Keratinocyte (primary cell): ENCODE measurements around the gene CAMKMT. TPM values are rescaled to one million over a fixed set of nuclear protein-coding genes. Genes with fewer than 3 reads are reported as not detected.
A peak's percentile ranks its signal among the peaks of the same experiment; 100 is the strongest.

Source experiments
- DNase-seq: peaks from one replicate; pipeline ENCODE4 v3.0.0-alpha.2; 2011; ENCODE audit warnings: low read depth, missing footprints, low spot score
- FAIRE-seq: peaks from 2 replicates; lab custom pipeline; 2011; peaks lifted over from hg19 to GRCh38; lab: Jason Lieb, UNC
- H2AFZ ChIP-seq: 2 replicates; pipeline ENCODE4 v1.6.0; 2012; ENCODE audit warnings: low read length, control low read depth, inconsistent platforms; ENCODE audit not compliant: control insufficient read depth
- H3K27ac ChIP-seq: 2 replicates; pipeline ENCODE4 v1.5.1; 2011; ENCODE audit warnings: low read length; ENCODE audit not compliant: control insufficient read depth, insufficient read depth
- H3K27me3 ChIP-seq: 3 replicates; pipeline ENCODE4 v1.6.0; 2011; ENCODE audit warnings: low read length; ENCODE audit not compliant: control insufficient read depth, insufficient read depth; ENCODE audit errors: extremely low read depth
- H3K36me3 ChIP-seq, 2 experiments: 2 replicates in 1 of 2; 3 replicates in 1 of 2; pipeline ENCODE4 v1.5.1; 2011; ENCODE audit warnings: low read length in 2 of 2, mild to moderate bottlenecking in 1 of 2; ENCODE audit not compliant: control insufficient read depth in 2 of 2, insufficient read depth in 2 of 2; ENCODE audit errors: extremely low read depth in 1 of 2
- H3K4me1 ChIP-seq: 3 replicates; pipeline ENCODE4 v1.5.1; 2011; ENCODE audit warnings: low read length; ENCODE audit not compliant: control insufficient read depth, insufficient read depth; ENCODE audit errors: extremely low read depth
- H3K4me2 ChIP-seq: 3 replicates; pipeline ENCODE4 v1.6.0; 2011; ENCODE audit warnings: low read depth, low read length; ENCODE audit not compliant: control insufficient read depth, insufficient read depth; ENCODE audit errors: extremely low read depth
- H3K4me3 ChIP-seq, 3 experiments: fragments of 200-600 bp in 1 of 3; sonication (generic) in 1 of 3; 2 replicates in 2 of 3; 3 replicates in 1 of 3; pipeline ENCODE4 v1.5.1; 2011 to 2016; ENCODE audit warnings: low read length in 3 of 3, mild to moderate bottlenecking in 3 of 3, control low read depth in 2 of 3, inconsistent platforms in 1 of 3, low read depth in 1 of 3, mixed read lengths in 1 of 3, mixed run types in 1 of 3, moderate library complexity in 1 of 3; ENCODE audit not compliant: control insufficient read depth in 2 of 3, insufficient read depth in 2 of 3; ENCODE audit errors: extremely low read depth in 1 of 3
- H3K79me2 ChIP-seq: 2 replicates; pipeline ENCODE4 v1.6.0; 2012; ENCODE audit warnings: low read length; ENCODE audit not compliant: control insufficient read depth, insufficient read depth
- H3K9ac ChIP-seq: 3 replicates; pipeline ENCODE4 v1.6.0; 2011; ENCODE audit warnings: low read length; ENCODE audit not compliant: control insufficient read depth, insufficient read depth; ENCODE audit errors: extremely low read depth
- H3K9me1 ChIP-seq: 3 replicates; pipeline ENCODE4 v1.6.0; 2011; ENCODE audit warnings: low read length; ENCODE audit not compliant: control insufficient read depth, insufficient read depth; ENCODE audit errors: extremely low read depth
- H3K9me3 ChIP-seq: 2 replicates; pipeline ENCODE4 v1.5.1; 2012; ENCODE audit warnings: low read depth, low read length; ENCODE audit not compliant: control insufficient read depth
- H4K20me1 ChIP-seq: 3 replicates; pipeline ENCODE4 v1.6.0; 2011; ENCODE audit warnings: low read length; ENCODE audit not compliant: control insufficient read depth, insufficient read depth; ENCODE audit errors: extremely low read depth
- EZH2 ChIP-seq: IDR thresholded peaks from one replicate; pipeline ENCODE4 v1.6.1; 2012; ENCODE audit warnings: inconsistent platforms, mild to moderate bottlenecking, low read length, moderate library complexity
- dilution Hi-C: fragments of 300-500 bp; cut with MboI; formaldehyde crosslinking; loops from one replicate; pipeline ENCODE4 v1.7.0; 2020; ENCODE audit warnings: low sequenced_read_pairs; ENCODE audit not compliant: extremely low pct_ligation_motif_present
- polyA plus RNA-seq, 5 experiments: library from polyadenylated mRNA; depleted of rRNA in 3 of 5; stranded (reverse) in 3 of 5; stranded (forward) in 1 of 5; unstranded in 1 of 5; fragments of >200 nt; gene quantifications; 1 replicate in 1 of 5; 2 replicates in 3 of 5; 3 replicates in 1 of 5; pipeline versions ENCODE4 v1.2.1 to v1.2.3, GENCODE V29; 2011 to 2012; ENCODE audit warnings: missing spikeins in 2 of 5, low read depth in 1 of 5, low replicate concordance in 1 of 5
- TF ChIP-seq, protein P1 (sequence below), 3 experiments: IDR thresholded peaks in 1 of 3; conservative IDR thresholded peaks in 1 of 3; optimal IDR thresholded peaks in 1 of 3; 2 replicates in 2 of 3; 3 replicates in 1 of 3; pipeline versions ENCODE3 to v1.5.1; 2011; ENCODE audit warnings: low read length in 3 of 3, mild to moderate bottlenecking in 3 of 3, moderate library complexity in 2 of 3, control low read depth in 1 of 3, inconsistent platforms in 1 of 3; ENCODE audit not compliant: insufficient read depth in 2 of 3; ENCODE audit errors: extremely low read depth in 1 of 3

Gene CAMKMT
- polyA plus RNA-seq, 1 donor (not counting 4 experiments of a cell fraction or from before 2014, with no cell fraction given) = 9.9 TPM

- Histone ChIP-seq H3K27ac (no peak overlapping the region), H3K36me3 (no peaks in the 10 kb centered on the region), H3K4me3 (no peak overlapping the region), H3K9me1 (no peaks in the 10 kb centered on the region), H3K4me1 (no peaks in the 10 kb centered on the region), H3K27me3 (no peaks in the 10 kb centered on the region), H3K9ac (no peak overlapping the region), H4K20me1 (no peaks in the 10 kb centered on the region), H3K79me2 (no peaks in the 10 kb centered on the region), H3K4me2 (no peak overlapping the region), H3K9me3 (no peaks in the 10 kb centered on the region), H2AFZ (no peak overlapping the region)
- FAIRE-seq (peak; percentile 17), DNase-seq (no peak)
- TF ChIP-seq, protein P1, sequence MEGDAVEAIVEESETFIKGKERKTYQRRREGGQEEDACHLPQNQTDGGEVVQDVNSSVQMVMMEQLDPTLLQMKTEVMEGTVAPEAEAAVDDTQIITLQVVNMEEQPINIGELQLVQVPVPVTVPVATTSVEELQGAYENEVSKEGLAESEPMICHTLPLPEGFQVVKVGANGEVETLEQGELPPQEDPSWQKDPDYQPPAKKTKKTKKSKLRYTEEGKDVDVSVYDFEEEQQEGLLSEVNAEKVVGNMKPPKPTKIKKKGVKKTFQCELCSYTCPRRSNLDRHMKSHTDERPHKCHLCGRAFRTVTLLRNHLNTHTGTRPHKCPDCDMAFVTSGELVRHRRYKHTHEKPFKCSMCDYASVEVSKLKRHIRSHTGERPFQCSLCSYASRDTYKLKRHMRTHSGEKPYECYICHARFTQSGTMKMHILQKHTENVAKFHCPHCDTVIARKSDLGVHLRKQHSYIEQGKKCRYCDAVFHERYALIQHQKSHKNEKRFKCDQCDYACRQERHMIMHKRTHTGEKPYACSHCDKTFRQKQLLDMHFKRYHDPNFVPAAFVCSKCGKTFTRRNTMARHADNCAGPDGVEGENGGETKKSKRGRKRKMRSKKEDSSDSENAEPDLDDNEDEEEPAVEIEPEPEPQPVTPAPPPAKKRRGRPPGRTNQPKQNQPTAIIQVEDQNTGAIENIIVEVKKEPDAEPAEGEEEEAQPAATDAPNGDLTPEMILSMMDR (optimal IDR thresholded peaks at IDR 0.05 in 1 of 3, IDR thresholded peaks at IDR 0.05 in 1 of 3, conservative IDR thresholded peaks at IDR 0.05 in 1 of 3; ENCODE audit: extremely low read depth in 1 of 3, insufficient read depth in 2 of 3, low read length in 3 of 3) = no peak
- TF ChIP-seq EZH2 = no peak
- dilution Hi-C loops = no loop called here
These were observed 258.6 kb downstream of the CAMKMT start for GRCh38 chr2:44620189-44620990.

- Histone ChIP-seq H3K9me3 (no peaks in the 10 kb centered on the region), H3K9me1 (no peaks in the 10 kb centered on the region), H2AFZ (no peak overlapping the region), H3K4me3 (no peak overlapping the region), H3K36me3 (no peaks in the 10 kb centered on the region), H3K79me2 (no peaks in the 10 kb centered on the region), H3K9ac (no peak overlapping the region), H4K20me1 (no peaks in the 10 kb centered on the region), H3K4me2 (no peak overlapping the region), H3K4me1 (no peaks in the 10 kb centered on the region), H3K27ac (no peak overlapping the region), H3K27me3 (no peaks in the 10 kb centered on the region)
- no peak for FAIRE-seq
- DNase-seq = no peak
- TF ChIP-seq, protein P1 (optimal IDR thresholded peaks at IDR 0.05 in 1 of 3, IDR thresholded peaks at IDR 0.05 in 1 of 3, conservative IDR thresholded peaks at IDR 0.05 in 1 of 3; ENCODE audit: extremely low read depth in 1 of 3, insufficient read depth in 2 of 3, low read length in 3 of 3) = no peak
- TF ChIP-seq EZH2 = no peak
- dilution Hi-C loops = no loop called here
These were observed 262.0 kb downstream of the CAMKMT start for GRCh38 chr2:44623622-44624351.
